ENCODE results near the gene MAST4. TPM values are rescaled to one million over a fixed set of nuclear protein-coding genes. Genes with fewer than 3 reads are reported as not detected.

The MAST4 gene
- total RNA-seq, 1 donor from 2014 or later, result 42.0 TPM

DNA sequence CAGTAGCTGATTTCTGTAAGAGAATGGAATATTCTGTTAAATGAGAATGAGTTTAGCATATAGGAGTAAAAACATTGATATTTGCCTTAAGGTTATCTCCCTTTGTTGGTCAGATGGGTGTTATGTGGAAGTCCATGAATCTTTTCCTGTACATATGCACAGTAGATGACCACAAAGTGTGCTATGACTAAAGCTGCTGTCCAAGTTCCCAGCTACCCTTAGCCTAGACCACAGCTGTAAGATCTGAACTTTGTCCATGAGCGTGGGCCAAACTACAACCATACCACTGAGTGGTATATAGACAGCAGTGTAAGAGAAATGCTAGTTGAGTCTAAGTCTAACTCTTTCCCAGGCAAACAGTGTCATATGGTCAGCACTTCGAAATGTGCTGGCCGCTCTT, 551.6 kb downstream of the MAST4 start:
- DNase-seq, result no peak
- ATAC-seq (ENCODE audit: poor library complexity), result no peak
- intact Hi-C loops (cut with DNase I), result no loop called here

DNA sequence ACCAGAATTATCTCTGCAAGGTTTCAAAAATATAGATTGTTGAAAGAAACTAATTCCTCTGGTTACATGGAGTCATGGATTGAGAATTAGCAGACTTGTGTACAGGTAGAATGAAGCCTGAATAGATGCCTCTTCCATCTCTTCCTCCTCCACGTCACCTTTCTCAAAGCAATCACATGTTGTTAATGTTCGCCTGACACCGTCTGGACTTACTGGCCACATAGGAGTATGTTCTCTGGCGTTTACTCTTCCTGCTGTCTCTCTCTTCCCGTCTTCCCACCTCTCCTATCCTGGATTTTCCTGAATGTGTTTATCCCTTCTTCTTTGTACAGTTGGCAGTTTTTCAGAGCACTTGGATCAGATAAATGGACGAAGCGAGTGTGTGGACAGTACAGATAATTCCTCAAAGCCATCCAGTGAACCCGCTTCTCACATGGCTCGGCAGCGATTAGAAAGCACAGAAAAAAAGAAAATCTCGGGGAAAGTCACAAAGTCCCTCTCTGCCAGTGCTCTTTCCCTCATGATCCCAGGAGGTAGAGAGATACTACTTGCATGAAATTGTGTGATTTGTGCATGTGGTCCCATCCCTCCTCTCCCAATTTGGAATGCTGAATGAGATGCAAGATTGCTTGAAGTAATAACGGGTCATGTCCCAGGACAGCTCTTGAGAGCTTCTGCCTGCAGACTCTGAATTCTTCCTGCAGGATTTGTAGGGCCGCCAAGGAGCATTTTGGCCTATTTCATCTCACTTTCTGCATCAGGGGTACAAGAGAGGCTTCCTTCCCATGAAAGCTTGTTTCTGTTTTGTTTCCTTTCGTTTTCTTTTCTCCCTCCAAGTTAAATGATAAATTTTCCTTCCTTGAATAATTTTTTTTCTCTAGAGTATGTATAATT, 553.1 kb downstream of the MAST4 start:
- peak; percentile 27 for ATAC-seq (ENCODE audit: poor library complexity)
- DNase-seq, result no peak
- intact Hi-C loops (cut with DNase I), result no loop called here

DNA sequence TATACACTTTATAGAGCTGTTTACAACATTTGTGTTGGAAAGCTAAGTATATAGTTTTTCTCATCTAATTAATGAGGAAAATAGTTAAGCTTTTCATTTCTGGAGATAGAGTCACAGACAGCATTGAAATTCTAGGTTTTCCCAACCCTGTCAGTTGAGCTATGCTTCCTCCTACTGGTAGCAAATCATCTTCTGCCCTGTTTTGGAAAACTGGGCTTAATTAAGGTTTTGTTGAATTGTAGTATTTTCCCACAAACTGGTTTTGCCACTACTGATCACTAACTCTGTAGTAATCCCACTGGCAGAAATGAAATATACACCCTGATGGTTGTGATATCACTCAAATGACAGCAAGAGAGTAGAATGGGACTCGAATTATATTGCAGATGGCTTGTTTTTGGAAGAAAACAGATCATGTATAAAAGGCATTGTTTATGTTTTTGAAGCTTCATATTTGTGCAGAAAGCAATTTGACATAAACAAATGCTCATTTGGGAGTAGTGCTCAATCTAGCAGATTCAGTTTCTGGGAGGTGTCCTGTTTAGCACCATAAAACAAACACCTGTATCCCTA, 553.8 kb downstream of the MAST4 start:
- DNase-seq, result no peak
- intact Hi-C loops (cut with DNase I), result loop anchor here (5.0 kb wide), 1 partner anchor 163 kb away; no protein-coding TSS in a partner anchor
- ATAC-seq (ENCODE audit: poor library complexity), result peak; percentile 35

- no peak for DNase-seq
- intact Hi-C loops (cut with DNase I), result loop anchor here (5.0 kb wide), 1 partner anchor 165 kb away; no protein-coding TSS in a partner anchor
- ATAC-seq (ENCODE audit: poor library complexity), result no peak
Measured at GRCh38 chr5:67152400-67152799, 556.2 kb downstream of the MAST4 start.

GRCh38 chr5:67153292-67153691, 557.1 kb downstream of the MAST4 start:
- no peak for DNase-seq
- ATAC-seq (ENCODE audit: poor library complexity), result no peak
- intact Hi-C loops (cut with DNase I), result loop anchor here (5.0 kb wide), 1 partner anchor 166 kb away; no protein-coding TSS in a partner anchor

GRCh38 chr5:67154556-67155206, 558.5 kb downstream of the MAST4 start:
- intact Hi-C loops (cut with DNase I), result loop anchor here (5.0 kb wide), 1 partner anchor 167 kb away; no protein-coding TSS in a partner anchor
- peak; percentile 90 for ATAC-seq (ENCODE audit: poor library complexity)
- no peak for DNase-seq

DNA sequence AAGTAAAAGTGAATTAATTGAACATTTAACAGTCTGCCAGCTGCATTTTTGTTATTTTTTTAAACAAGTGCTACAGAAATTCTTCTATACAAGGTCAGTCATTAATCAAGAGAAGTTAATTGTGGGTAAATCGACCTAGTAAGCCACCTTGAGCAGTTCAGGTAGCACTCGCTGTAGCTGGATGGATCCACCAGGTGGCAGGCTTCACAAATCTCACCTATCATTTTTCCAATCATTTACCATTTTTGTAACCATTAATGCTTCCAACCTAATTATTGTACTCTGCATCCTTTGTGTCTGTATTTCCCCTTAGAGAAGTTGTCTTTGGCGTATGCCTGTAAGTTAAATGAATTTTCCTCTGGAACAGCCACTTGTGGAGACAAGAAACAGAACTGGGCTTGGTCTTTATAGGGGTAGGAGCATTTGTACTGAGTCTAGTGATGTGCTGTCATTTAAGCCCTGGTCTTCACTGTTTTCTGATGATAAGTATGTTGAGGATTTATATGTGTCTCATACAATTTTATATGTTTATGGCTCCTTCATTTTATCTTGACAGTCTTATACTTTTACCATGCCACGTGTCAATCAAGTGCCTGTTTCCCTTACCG, 560.9 kb downstream of the MAST4 start:
- DNase-seq (peak; percentile 41), ATAC-seq (ENCODE audit: poor library complexity) (no peak)
- intact Hi-C loops (cut with DNase I), result no loop called here

GRCh38 chr5:67160272-67160671, 564.1 kb downstream of the MAST4 start:
- DNase-seq, result no peak
- intact Hi-C loops (cut with DNase I), result no loop called here
- ATAC-seq (ENCODE audit: poor library complexity), result no peak

DNA sequence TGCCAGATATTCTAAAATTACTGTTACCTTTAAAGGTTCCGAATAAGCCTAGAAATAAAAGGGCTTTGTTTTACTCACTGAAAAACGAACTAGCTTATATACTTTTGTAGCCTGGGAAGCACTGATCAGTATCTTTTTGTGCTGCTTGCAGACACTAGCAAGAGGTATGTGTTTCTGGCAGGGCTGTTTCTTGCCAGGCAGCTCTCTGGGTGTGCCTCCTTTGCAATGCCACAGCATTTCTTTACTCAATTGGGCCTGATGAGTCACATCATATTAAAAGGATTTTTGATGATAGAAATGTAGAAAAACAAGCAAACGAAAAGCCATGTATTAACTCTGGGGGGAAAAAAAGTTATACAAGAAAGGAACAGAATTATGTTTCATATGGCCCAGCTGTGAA, 564.8 kb downstream of the MAST4 start:
- intact Hi-C loops (cut with DNase I), result no loop called here
- DNase-seq, result no peak
- ATAC-seq (ENCODE audit: poor library complexity), result no peak

DNA sequence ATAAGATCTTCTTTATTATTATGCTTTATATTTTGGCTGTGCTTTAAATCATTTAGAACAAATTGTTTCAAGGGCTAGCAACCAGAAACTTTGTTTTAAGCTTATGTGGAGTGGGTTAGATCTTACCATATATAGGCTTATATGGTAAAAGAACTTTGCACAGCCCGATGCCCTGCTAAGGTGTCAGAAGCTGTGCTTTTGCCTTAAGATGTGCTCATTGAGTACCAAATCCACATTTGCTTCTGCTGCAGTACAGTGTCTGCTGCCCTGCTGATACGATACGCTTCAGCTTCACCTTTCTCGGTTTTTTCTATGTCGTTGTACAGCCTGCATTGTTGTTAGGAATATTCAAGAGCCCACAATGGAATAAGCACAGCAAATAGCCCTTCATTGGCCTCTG, 565.6 kb downstream of the MAST4 start:
- DNase-seq (no peak), ATAC-seq (ENCODE audit: poor library complexity) (no peak)
- intact Hi-C loops (cut with DNase I), result no loop called here

- ATAC-seq (ENCODE audit: poor library complexity), result no peak
- intact Hi-C loops (cut with DNase I), result no loop called here
Measured at GRCh38 chr5:67163231-67163756, 567.1 kb downstream of the MAST4 start.

DNA sequence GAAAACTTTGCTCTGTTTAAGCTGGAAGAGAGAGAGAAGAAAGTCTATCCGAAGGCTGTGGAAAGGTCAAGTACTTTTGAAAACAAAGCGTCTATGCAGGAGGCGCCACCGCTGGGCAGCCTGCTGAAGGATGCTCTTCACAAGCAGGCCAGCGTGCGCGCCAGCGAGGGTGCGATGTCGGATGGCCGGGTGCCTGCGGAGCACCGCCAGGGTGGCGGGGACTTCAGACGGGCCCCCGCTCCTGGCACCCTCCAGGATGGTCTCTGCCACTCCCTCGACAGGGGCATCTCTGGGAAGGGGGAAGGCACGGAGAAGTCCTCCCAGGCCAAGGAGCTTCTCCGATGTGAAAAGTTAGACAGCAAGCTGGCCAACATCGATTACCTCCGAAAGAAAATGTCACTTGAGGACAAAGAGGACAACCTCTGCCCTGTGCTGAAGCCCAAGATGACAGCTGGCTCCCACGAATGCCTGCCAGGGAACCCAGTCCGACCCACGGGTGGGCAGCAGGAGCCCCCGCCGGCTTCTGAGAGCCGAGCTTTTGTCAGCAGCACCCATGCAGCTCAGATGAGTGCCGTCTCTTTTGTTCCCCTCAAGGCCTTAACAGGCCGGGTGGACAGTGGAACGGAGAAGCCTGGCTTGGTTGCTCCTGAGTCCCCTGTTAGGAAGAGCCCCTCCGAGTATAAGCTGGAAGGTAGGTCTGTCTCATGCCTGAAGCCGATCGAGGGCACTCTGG, 567.8 kb downstream of the MAST4 start:
- DNase-seq (no peak), ATAC-seq (ENCODE audit: poor library complexity) (no peak)
- intact Hi-C loops (cut with DNase I), result no loop called here

More at GRCh38 chr5:67163231-67163756, 567.1 kb downstream of the MAST4 start:
- DNase-seq, result no peak

- ATAC-seq (ENCODE audit: poor library complexity), result no peak
- intact Hi-C loops (cut with DNase I), result loop anchor here (5.0 kb wide), 1 partner anchor 42 kb away; no protein-coding TSS in a partner anchor
- no peak for DNase-seq
Measured at GRCh38 chr5:67164856-67165525, 568.8 kb downstream of the MAST4 start.

DNA sequence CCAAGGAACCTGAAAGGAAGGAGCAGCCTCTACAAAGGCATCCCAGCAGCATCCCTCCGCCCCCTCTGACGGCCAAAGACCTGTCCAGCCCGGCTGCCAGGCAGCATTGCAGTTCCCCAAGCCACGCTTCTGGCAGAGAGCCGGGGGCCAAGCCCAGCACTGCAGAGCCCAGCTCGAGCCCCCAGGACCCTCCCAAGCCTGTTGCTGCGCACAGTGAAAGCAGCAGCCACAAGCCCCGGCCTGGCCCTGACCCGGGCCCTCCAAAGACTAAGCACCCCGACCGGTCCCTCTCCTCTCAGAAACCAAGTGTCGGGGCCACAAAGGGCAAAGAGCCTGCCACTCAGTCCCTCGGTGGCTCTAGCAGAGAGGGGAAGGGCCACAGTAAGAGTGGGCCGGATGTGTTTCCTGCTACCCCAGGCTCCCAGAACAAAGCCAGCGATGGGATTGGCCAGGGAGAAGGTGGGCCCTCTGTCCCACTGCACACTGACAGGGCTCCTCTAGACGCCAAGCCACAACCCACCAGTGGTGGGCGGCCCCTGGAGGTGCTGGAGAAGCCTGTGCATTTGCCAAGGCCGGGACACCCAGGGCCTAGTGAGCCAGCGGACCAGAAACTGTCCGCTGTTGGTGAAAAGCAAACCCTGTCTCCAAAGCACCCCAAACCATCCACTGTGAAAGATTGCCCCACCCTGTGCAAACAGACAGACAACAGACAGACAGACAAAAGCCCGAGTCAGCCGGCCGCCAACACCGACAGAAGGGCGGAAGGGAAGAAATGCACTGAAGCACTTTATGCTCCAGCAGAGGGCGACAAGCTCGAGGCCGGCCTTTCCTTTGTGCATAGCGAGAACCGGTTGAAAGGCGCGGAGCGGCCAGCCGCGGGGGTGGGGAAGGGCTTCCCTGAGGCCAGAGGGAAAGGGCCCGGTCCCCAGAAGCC, 569.6 kb downstream of the MAST4 start:
- DNase-seq (peak; percentile 93), ATAC-seq (ENCODE audit: poor library complexity) (peak; percentile 89)
- intact Hi-C loops (cut with DNase I), result loop anchor here (5.0 kb wide), 1 partner anchor 42 kb away; no protein-coding TSS in a partner anchor

- ATAC-seq (ENCODE audit: poor library complexity) (peak; percentile 70), DNase-seq (peak; percentile 79)
- intact Hi-C loops (cut with DNase I), result loop anchor here (5.0 kb wide), 1 partner anchor 41 kb away; no protein-coding TSS in a partner anchor
Measured at GRCh38 chr5:67166460-67167285, 570.5 kb downstream of the MAST4 start.

DNA sequence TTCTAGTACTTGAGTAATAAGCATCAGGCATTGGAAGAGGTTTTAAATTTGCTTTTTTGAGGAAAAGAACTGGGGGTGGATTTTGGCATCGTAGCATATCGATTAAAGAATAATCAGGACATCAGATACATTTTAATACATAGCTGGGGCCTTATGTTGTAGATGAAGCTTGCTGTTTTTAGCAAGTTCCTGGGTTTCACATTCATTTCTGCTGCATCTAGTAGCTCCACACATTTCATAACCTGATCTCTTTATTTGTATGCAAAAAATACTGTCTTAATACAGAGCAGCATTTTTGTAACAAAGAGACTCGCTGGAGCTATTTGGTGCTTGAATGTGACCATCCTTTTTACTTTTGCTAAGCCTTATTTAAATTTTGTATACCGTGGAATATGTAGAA, 571.9 kb downstream of the MAST4 start:
- no peak for DNase-seq
- no peak for ATAC-seq (ENCODE audit: poor library complexity)
- intact Hi-C loops (cut with DNase I), result loop anchor here (5.0 kb wide), 1 partner anchor 39 kb away; no protein-coding TSS in a partner anchor

Measured in Right ventricle myocardium superior (tissue), 1 donor.